ENCODE results near the gene WIF1.

Gene WIF1

DNA sequence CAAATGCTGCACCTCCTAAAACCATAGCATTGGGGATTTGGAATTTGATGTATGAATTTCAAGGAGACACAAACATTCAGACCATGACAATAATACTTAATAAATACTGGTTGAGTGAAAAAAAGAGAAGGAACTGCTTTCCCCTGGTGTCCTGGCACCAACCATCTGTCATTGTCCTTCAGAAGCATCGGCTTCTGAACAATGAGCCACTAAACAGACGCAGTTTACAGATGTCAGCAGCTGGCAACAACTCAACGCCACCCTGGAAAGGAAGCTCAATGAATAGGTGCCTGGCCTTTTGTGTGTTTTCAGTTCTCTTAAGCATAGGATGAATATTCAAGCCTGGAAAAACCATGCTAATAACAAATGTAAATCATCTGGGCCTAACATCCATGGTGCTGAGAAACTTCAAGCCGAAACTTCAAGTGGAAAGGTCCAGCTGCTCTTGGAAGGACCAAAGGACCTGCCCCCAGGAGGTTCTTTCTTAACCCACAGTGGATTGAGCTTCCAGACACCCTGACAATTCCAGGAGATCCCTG lies 101.3 kb downstream of the WIF1 start:
- DNase-seq = no peak

DNA sequence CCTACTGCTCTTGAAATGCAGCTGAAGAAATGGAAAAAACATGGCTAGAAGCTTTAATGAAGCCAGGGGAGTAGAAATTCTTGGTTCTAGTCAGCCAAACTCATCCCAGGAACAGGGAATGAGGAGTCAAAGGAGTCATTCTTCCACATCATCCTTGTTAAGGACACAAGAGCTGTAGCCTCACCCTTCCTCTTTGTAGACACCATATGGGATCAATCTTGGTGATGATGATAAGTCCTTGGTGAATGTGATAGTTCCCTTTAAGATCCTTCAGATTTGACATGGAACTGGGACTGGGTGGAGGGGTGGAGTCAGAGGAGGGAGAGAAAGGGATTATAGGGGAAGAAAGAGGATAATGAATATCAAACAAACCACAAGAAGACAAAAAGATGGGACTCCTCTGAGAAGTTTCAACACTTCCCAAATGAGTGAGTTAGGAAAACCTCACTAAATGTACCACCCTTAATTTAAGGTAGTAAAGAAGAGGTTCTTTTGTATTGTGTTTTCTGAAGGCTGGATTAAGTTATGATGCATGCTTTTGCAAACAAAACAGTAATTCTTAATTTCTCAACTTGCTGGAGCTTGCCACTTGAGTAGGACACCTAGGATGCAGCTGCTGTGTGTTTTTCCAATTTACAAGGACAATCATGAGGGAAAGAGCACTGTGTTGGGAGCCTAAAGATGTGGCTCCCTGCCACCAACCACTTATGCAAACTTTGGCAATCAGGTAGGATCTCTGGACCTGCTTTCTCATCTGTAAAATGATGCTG lies 104.0 kb downstream of the WIF1 start:
- no peak for DNase-seq

DNA sequence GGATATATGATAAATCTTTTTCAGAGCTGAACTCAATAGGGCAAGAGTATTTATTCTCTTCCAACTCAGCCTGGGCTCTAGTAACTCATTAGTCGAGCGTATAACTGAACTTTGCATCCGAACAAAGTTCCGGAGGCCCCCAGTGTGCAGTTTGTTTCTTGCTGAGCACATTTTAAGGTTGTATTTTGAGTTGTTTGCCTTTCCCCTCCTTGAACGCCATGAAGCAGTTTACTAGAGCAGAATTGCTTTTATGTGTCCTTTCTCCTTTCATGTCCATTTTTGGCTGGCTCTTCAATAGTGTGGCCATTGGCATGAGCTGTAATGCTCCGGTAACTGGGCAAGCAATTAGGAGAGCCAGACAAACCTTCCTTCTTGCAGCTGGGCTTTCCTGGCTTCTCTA lies 105.3 kb downstream of the WIF1 start:
- DNase-seq = no peak

DNA sequence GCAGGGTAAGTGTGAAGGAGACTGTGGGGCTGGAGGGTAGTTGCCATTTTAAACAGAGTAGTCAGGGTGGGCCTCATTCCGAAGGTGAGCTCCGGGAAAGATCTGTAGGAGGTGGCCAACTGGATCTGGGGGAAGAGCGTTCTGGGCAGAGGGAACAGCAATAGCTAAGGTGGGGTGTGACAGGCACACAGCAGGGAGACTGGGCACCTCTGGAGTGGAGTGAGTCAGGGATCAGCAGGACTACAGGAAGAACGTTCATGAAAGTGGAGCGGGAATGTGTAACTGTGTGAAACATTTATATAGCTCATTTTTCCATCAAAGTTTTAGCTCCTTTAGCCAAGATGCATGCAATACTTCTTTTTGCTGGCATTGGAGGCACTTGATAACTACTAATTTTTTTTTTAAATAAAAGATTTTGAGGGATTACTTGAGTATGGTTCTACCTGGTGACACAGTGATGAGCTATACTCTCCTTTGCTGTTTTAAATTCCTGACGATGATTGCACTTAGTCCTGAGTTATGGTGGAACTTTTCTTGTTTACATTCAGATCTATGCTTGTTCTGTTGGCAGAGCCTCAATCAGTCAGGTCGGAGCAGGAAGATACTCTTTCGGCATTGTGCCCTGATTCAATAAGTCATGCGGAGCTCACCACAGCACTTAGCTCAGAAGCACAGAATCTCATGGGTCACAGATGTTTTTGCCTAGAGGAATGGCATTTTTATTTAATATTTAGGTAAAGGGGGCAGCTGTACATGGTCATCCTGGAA lies 106.4 kb downstream of the WIF1 start:
- no peak for DNase-seq

DNA sequence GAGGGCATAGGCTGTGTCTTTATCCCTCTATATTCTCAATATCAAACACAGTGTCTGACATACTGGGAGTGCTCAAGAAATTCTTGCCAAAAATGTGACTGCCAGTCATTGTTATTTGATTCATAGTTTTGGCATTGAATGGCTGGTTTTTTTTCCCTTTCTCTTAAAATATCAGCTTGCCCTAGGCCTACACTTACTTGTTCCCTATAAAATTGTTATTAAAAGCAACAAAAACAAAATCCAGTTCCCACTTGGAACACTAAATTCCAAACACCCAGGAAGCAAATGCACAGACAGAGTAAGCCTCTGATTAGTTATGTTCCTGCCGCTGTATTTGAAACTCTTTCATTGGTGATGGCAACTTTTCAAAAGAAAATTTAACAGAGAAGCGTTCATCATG lies 110.7 kb downstream of the WIF1 start:
- no peak for DNase-seq

DNA sequence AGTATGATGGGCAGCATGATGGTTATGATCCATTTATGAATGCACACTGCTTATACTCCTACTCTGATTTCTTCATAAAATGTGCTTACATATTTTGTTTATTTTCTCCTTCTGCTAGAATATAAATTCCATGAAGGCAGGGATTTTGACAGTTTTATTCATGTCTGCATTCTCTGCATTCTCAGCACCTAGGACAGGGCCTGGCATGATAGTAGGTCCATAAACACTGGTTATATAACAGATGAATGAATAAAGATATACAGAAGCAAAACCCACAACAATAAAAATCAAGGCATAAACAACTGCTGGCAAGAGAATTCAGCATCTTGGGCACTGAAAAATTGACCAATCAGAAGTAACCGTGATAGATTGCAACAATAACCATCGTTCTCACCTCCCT lies 115.4 kb downstream of the WIF1 start:
- no peak for DNase-seq

DNA sequence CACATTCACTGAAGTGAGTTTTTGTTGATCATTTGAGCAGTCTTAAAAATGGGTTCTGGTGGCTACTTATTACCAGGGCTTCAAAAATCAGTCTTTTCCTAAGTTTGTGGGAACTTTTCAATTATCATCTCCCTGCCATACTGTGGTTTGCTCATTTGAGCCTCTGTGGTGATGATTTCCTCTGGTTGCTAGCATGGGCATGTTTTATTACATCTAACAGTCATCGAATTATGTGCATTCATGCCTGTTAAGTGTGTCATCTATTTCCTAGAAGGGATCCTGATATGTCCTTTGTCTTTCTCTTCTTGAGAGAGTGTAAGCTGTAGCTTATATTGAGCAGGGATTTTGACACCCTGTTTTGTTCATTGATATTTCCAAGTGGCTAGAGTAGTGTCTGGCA lies 116.8 kb downstream of the WIF1 start:
- no peak for DNase-seq
